ENCODE measurements around the gene ARHGEF25. TPM values are rescaled to one million over a fixed set of nuclear protein-coding genes. Genes with fewer than 3 reads are reported as not detected.
A peak's percentile ranks its signal among the peaks of the same experiment; 100 is the strongest.

The ARHGEF25 gene
- total RNA-seq, 1 donor from 2014 or later: 9.7 TPM

GRCh38 chr12:57625261-57626032 lies 14.2 kb downstream of the ARHGEF25 start:
- no peak overlapping the region for H3K27ac ChIP-seq (replicated peaks)
- intact Hi-C loops (cut with micrococcal nuclease): no loop called here
- no peak overlapping the region for H3K4me3 ChIP-seq
- H3K9me3 ChIP-seq (replicated peaks): no peaks in the 10 kb centered on the region
- peaks cover 91% of the 10 kb centered on the region for H3K27me3 ChIP-seq (ENCODE audit: low read depth)
- peaks cover 27% of the 10 kb centered on the region for H3K4me1 ChIP-seq
- H3K36me3 ChIP-seq: peaks cover 9% of the 10 kb centered on the region
- TF ChIP-seq CTCF (IDR thresholded peaks at IDR 0.05; ENCODE audit: borderline replicate concordance): no peak
- no peak for DNase-seq

DNA sequence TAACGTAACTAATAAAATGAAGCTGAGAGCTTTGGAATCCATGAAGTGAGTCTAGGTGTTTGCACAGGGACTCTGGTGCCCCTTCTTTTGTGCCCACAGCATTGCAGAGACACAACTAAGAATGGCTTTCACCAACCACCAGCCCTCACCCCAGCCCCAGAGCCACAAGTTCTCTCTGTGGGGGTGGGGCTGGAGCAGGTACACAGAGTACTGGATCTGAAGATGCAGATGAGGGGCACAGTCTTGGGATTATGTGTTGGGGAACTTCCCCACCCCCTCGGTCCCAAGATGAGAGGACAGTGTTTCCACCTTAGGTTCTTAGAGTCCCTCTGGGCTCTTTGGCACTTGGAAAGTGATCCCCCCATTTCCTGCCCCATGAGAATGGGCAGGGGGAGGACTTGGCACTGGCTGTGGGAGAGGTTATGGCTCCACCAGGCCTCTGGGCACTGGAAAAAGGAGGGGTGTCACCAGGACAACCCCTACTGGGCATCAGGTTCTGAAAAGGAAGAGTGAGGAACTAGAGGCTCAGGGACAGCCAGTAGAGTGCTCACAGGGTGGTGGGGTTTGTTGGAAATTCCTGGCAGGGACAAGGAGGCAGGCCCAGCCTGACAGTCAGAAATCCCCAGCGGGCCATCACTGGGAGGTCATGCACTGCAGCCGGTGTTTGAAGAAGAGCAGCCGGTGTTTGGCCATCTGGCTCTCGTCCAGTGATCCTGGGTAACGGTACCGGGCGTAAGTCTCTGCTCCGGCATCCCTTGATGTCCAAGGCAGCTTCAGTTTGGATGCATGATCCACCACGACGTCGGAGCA lies 15.1 kb downstream of the ARHGEF25 start:
- no peaks in the 10 kb centered on the region for H3K9me3 ChIP-seq (replicated peaks)
- no peak overlapping the region for H3K27ac ChIP-seq (replicated peaks)
- no peak for DNase-seq
- no peak overlapping the region for H3K4me3 ChIP-seq
- intact Hi-C loops (cut with micrococcal nuclease): no loop called here
- peaks cover 9% of the 10 kb centered on the region for H3K36me3 ChIP-seq
- TF ChIP-seq CTCF (IDR thresholded peaks at IDR 0.05; ENCODE audit: borderline replicate concordance): no peak
- H3K27me3 ChIP-seq (ENCODE audit: low read depth): peaks cover 91% of the 10 kb centered on the region
- peaks cover 18% of the 10 kb centered on the region for H3K4me1 ChIP-seq

DNA sequence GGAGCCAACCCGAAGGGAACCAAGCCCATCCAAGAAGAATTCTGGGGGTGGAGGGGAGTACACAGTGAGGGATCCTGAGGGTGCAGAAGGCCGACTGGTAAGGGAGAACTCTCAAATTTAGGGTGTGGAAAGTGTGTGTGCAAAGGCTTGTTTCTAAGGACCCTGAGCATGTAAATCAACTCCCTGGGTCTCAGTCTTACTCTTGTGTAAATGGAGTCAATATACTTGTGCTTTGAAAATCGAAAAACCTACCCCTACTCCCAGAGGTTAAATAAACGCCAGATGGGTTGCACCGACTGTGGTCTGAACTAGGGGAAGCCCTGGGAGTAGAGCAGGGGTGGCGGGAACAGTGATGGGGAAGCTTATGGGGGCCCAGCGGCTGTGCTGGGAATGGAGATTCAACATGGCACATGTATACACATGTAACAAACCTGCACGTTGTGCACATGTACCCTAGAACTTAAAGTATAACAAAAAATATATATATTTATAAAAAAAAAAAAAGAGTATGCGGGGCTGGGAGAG lies 15.7 kb downstream of the ARHGEF25 start:
- H3K27ac ChIP-seq (replicated peaks): no peak overlapping the region
- intact Hi-C loops (cut with micrococcal nuclease): no loop called here
- no peak for TF ChIP-seq CTCF (IDR thresholded peaks at IDR 0.05; ENCODE audit: borderline replicate concordance)
- no peak overlapping the region for H3K4me3 ChIP-seq
- peaks cover 16% of the 10 kb centered on the region for H3K4me1 ChIP-seq
- peaks cover 9% of the 10 kb centered on the region for H3K36me3 ChIP-seq
- DNase-seq: no peak
- no peaks in the 10 kb centered on the region for H3K9me3 ChIP-seq (replicated peaks)
- peaks cover 91% of the 10 kb centered on the region for H3K27me3 ChIP-seq (ENCODE audit: low read depth)

DNA sequence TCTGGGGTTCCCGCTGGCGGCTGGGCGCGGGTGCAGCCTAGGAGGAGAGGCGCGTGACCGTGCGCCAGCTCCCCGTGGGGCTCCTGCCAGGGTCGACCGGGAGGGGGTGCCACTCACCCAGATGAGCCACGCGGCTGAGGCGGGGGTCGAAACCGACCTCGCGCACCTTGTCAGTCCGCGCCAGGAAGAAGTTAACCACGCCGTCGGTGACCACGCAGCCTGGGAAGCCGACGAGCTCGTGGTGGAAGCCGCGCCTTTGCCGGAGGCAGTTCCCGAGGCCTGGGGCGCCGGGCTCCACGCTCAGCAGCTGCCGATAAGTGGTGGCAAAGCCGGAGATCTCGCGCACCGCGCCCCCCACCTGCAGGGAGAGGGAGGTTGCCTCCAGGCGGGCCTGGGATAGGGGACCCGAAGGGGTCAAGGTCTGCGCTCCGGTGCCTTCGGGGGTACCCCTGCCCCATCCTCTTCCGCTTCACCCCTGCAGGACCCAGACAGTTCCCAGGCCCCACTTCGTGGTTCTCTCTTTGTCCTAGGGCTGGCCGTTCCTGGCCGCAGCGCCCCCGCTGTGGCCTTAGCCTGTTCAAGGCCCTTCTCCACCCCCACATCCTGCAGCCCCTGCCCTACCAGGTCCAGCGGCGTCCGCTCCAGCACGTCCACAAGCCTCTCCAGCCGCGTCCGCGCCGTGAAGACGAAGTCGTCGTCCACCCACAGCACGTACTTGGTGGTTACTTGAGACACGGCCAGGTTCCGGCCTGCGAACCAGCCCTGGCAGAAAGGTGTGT lies 16.5 kb downstream of the ARHGEF25 start:
- Histone ChIP-seq H3K27ac (replicated peaks) (no peak overlapping the region), H3K36me3 (peaks cover 9% of the 10 kb centered on the region), H3K4me1 (peaks cover 20% of the 10 kb centered on the region), H3K4me3 (peak overlapping the region; percentile 27), H3K27me3 (ENCODE audit: low read depth) (peaks cover 91% of the 10 kb centered on the region), H3K9me3 (replicated peaks) (no peaks in the 10 kb centered on the region)
- no peak for DNase-seq
- intact Hi-C loops (cut with micrococcal nuclease): no loop called here
- no peak for TF ChIP-seq CTCF (IDR thresholded peaks at IDR 0.05; ENCODE audit: borderline replicate concordance)

Data from left ventricle myocardium inferior (tissue), 1 donor.